ENCODE results near the gene AK8. TPM values are rescaled to one million over a fixed set of nuclear protein-coding genes. Genes with fewer than 3 reads are reported as not detected.

Gene AK8
- total and polyA plus RNA-seq, 2 of the 4 experiments (the other 2 are of a cell fraction), result under 0.01 to 0.09 TPM

DNA sequence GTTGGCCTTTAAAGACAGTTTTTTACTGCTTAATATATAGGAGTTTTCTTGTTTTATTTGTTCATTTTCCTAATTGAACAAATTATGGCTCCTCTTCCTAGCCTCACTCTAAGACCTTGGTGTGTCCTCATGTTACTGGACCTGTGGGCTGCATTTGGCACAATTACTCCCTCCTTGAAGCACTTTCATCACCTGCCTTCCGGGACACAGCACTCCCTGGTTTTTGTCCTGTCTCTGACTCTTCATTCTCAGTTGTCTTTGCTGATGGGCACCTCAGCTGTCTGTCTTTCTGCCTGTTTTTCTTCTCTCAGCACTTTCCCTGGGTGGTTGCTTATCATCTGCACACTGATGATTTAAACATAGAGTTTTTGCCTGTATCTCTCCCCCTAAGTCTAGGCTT lies 194.2 kb downstream of the AK8 start:
- Histone ChIP-seq H4K91ac (ENCODE audit: insufficient read depth, low read depth, low read length) (no peak overlapping the region), H4K8ac (ENCODE audit: low read depth in 2 of 2, low read length in 2 of 2) (no peak overlapping the region), H3K14ac (replicated peaks; ENCODE audit: low read depth, low read length) (no peak overlapping the region), H3K23ac (ENCODE audit: low read depth, low read length) (no peak overlapping the region), H2BK120ac (ENCODE audit: low read depth, low read length) (no peak overlapping the region), H2AK5ac (ENCODE audit: low read depth, low read length) (no peak overlapping the region), H2AK9ac (replicated peaks; ENCODE audit: low read depth, low read length, poor library complexity) (no peak overlapping the region), H4K5ac (ENCODE audit: low read depth, low read length) (no peak overlapping the region), H3K4me2 (ENCODE audit: low read depth, low read length) (no peak overlapping the region), H3K4me1 (ENCODE audit: control insufficient read depth, insufficient read depth, low read length) (no peaks in the 10 kb centered on the region), H2BK15ac (ENCODE audit: low read depth, low read length) (no peak overlapping the region), H3K18ac (ENCODE audit: low read depth, low read length) (no peak overlapping the region), H3K56ac (ENCODE audit: extremely low read depth, insufficient read depth, low read length) (no peak overlapping the region), H3K4me3 (ENCODE audit: insufficient read depth, low read depth, low read length) (no peak overlapping the region), H3K36me3 (ENCODE audit: control insufficient read depth, insufficient read depth, low read length) (peaks cover 34% of the 10 kb centered on the region), H3K27me3 (ENCODE audit: control insufficient read depth, insufficient read depth, low read length) (no peaks in the 10 kb centered on the region), H2BK20ac (ENCODE audit: low read depth, low read length) (no peak overlapping the region), H4K20me1 (ENCODE audit: insufficient read depth, low read length) (peaks cover 12% of the 10 kb centered on the region; the same call in 1 of the 2 replicates), H3K9me3 (ENCODE audit: control insufficient read depth, insufficient read depth, low read length) (no peaks in the 10 kb centered on the region), H3K9me1 (ENCODE audit: insufficient read depth, low read length) (peaks cover 8% of the 10 kb centered on the region), H3K4ac (ENCODE audit: low read depth, low read length) (no peak overlapping the region), H3K9ac (ENCODE audit: low read depth, low read length) (no peak overlapping the region), H3K27ac (ENCODE audit: insufficient read depth, low read length) (no peak overlapping the region), H2BK5ac (ENCODE audit: low read depth, low read length, poor library complexity, severe bottlenecking) (no peak overlapping the region), H2AFZ (replicated peaks; ENCODE audit: low read length, poor library complexity) (no peak overlapping the region), H3K79me1 (ENCODE audit: low read depth in 1 of 2, low read length in 2 of 2) (peaks cover 21 to 56% of the 10 kb centered on the region in 2 experiments)
- POLR2A ChIA-PET (ENCODE audit: unreplicated experiment), result no interaction called here
- no TSS peak for BruUV-seq (replicated peaks)
- DNase-seq, result no peak
- in situ Hi-C loops (cut with MboI; ENCODE audit: low sequenced_read_pairs), result no loop called here
- no CpG with 5 or more reads among the region's 1 CpG for WGBS, 2 experiments (ENCODE audit: extremely low coverage in 2 of 2, insufficient read length in 1 of 2)
- ATAC-seq (ENCODE audit: low read depth), result no peak
- CTCF ChIA-PET, result no interaction called here
- TF ChIP-seq BHLHE40 (IDR thresholded peaks at IDR 0.05; ENCODE audit: low read depth, low read length) (no peak), MXI1 (IDR thresholded peaks at IDR 0.05; ENCODE audit: borderline replicate concordance, low read depth, low read length) (no peak), RCOR1 (IDR thresholded peaks at IDR 0.05; ENCODE audit: insufficient replicate concordance, low read length) (no peak), FOS (IDR thresholded peaks at IDR 0.05; ENCODE audit: low read depth, low read length) (no peak), POLR2A (IDR thresholded peaks at IDR 0.05; ENCODE audit: low read depth, low read length) (no peak), RAD21 (IDR thresholded peaks at IDR 0.05; ENCODE audit: low read length) (no peak), MAFK (IDR thresholded peaks at IDR 0.05; ENCODE audit: low read depth, low read length) (no peak), RFX5 (IDR thresholded peaks at IDR 0.05; ENCODE audit: low read depth, low read length) (no peak), CHD1 (IDR thresholded peaks at IDR 0.05; ENCODE audit: low read depth, low read length) (no peak), NFE2L2 (IDR thresholded peaks at IDR 0.05; ENCODE audit: low read depth, low read length) (no peak), MAZ (IDR thresholded peaks at IDR 0.05; ENCODE audit: borderline replicate concordance, low read depth, low read length) (no peak), SMC3 (IDR thresholded peaks at IDR 0.05; ENCODE audit: low read depth, low read length) (no peak)
- TF ChIP-seq, protein P1, sequence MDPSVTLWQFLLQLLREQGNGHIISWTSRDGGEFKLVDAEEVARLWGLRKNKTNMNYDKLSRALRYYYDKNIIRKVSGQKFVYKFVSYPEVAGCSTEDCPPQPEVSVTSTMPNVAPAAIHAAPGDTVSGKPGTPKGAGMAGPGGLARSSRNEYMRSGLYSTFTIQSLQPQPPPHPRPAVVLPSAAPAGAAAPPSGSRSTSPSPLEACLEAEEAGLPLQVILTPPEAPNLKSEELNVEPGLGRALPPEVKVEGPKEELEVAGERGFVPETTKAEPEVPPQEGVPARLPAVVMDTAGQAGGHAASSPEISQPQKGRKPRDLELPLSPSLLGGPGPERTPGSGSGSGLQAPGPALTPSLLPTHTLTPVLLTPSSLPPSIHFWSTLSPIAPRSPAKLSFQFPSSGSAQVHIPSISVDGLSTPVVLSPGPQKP (IDR thresholded peaks at IDR 0.05; ENCODE audit: borderline replicate concordance, low read depth, low read length), result no peak
- TF ChIP-seq, protein P2, sequence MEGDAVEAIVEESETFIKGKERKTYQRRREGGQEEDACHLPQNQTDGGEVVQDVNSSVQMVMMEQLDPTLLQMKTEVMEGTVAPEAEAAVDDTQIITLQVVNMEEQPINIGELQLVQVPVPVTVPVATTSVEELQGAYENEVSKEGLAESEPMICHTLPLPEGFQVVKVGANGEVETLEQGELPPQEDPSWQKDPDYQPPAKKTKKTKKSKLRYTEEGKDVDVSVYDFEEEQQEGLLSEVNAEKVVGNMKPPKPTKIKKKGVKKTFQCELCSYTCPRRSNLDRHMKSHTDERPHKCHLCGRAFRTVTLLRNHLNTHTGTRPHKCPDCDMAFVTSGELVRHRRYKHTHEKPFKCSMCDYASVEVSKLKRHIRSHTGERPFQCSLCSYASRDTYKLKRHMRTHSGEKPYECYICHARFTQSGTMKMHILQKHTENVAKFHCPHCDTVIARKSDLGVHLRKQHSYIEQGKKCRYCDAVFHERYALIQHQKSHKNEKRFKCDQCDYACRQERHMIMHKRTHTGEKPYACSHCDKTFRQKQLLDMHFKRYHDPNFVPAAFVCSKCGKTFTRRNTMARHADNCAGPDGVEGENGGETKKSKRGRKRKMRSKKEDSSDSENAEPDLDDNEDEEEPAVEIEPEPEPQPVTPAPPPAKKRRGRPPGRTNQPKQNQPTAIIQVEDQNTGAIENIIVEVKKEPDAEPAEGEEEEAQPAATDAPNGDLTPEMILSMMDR (conservative IDR thresholded peaks at IDR 0.05; ENCODE audit: low read depth, low read length), result no peak
- intact Hi-C loops (cut with micrococcal nuclease), result no loop called here
- dilution Hi-C loops (cut with HindIII; ENCODE audit: low sequenced_read_pairs, unreplicated experiment), result no loop called here

Data from IMR-90 (cell line).